GM18526 (cell line): ENCODE measurements around the gene SGMS1.

Source experiments
- POLR2A ChIP-seq: IDR thresholded peaks from 3 replicates; pipeline ENCODE4 v1.6.1; 2011; ENCODE audit not compliant: insufficient read length; ENCODE audit errors: extremely low read depth

The SGMS1 gene

GRCh38 chr10:50385624-50386023 is 238.1 kb downstream of the SGMS1 start:
- no peak for TF ChIP-seq POLR2A

- no peak for TF ChIP-seq POLR2A
Observed at GRCh38 chr10:50384898-50385297, 238.9 kb downstream of the SGMS1 start.

- TF ChIP-seq POLR2A = no peak
Observed at GRCh38 chr10:50384238-50384637, 239.5 kb downstream of the SGMS1 start.

- no peak for TF ChIP-seq POLR2A
Observed at GRCh38 chr10:50382576-50383023, 241.2 kb downstream of the SGMS1 start.

- TF ChIP-seq POLR2A = no peak
Observed at GRCh38 chr10:50381642-50382041, 242.1 kb downstream of the SGMS1 start.

GRCh38 chr10:50379616-50380015 is 244.1 kb downstream of the SGMS1 start:
- no peak for TF ChIP-seq POLR2A

- TF ChIP-seq POLR2A = no peak
Observed at GRCh38 chr10:50375745-50376144, 248.0 kb downstream of the SGMS1 start.

GRCh38 chr10:50375051-50375452 is 248.7 kb downstream of the SGMS1 start:
- no peak for TF ChIP-seq POLR2A

- TF ChIP-seq POLR2A = no peak
Observed at GRCh38 chr10:50373821-50374501, 249.8 kb downstream of the SGMS1 start.

GRCh38 chr10:50369931-50370330 is 253.8 kb downstream of the SGMS1 start:
- TF ChIP-seq POLR2A = no peak

GRCh38 chr10:50367732-50368131 is 256.0 kb downstream of the SGMS1 start:
- no peak for TF ChIP-seq POLR2A

- TF ChIP-seq POLR2A = no peak
Observed at GRCh38 chr10:50362547-50363125, 261.1 kb downstream of the SGMS1 start.

GRCh38 chr10:50361946-50362345 is 261.8 kb downstream of the SGMS1 start:
- TF ChIP-seq POLR2A = no peak

GRCh38 chr10:50360077-50360850 is 263.5 kb downstream of the SGMS1 start:
- no peak for TF ChIP-seq POLR2A

- TF ChIP-seq POLR2A = no peak
Observed at GRCh38 chr10:50358925-50359687, 264.6 kb downstream of the SGMS1 start.
